Glutamatergic neuron (in vitro differentiated cells): ENCODE results near the gene EIF4E3. TPM values are rescaled to one million over a fixed set of nuclear protein-coding genes. Genes with fewer than 3 reads are reported as not detected.

Experiments
- DNase-seq: peaks from one replicate; pipeline ENCODE4 v3.0.0; 2022
- H3K27ac Mint-ChIP-seq: one replicate; pipeline ENCODE4 v1.8.0; 2020; ENCODE audit warnings: mild to moderate bottlenecking, mixed read lengths, inconsistent platforms; ENCODE audit not compliant: unreplicated experiment
- H3K27me3 Mint-ChIP-seq: one replicate; pipeline ENCODE4 v1.8.0; 2020; ENCODE audit warnings: mild to moderate bottlenecking, moderate library complexity, mixed read lengths, inconsistent platforms; ENCODE audit not compliant: unreplicated experiment
- H3K36me3 Mint-ChIP-seq: one replicate; pipeline ENCODE4 v1.8.0; 2020; ENCODE audit warnings: mild to moderate bottlenecking, mixed read lengths, inconsistent platforms; ENCODE audit not compliant: unreplicated experiment
- H3K4me1 Mint-ChIP-seq: one replicate; pipeline ENCODE4 v1.8.0; 2020; ENCODE audit warnings: mild to moderate bottlenecking, low read depth, mixed read lengths, inconsistent platforms; ENCODE audit not compliant: unreplicated experiment
- H3K4me3 Mint-ChIP-seq: one replicate; pipeline ENCODE4 v1.8.0; 2020; ENCODE audit warnings: mild to moderate bottlenecking, mixed read lengths, inconsistent platforms; ENCODE audit not compliant: unreplicated experiment
- H3K9me3 Mint-ChIP-seq: one replicate; pipeline ENCODE4 v1.8.0; 2020; ENCODE audit warnings: mild to moderate bottlenecking, moderate library complexity, mixed read lengths, inconsistent platforms; ENCODE audit not compliant: unreplicated experiment
- total RNA-seq: library from RNA; stranded (reverse); fragmentation: NEBNext Ultra II Directional; extraction: Animal tissue kit (Norgen Biotek cat#: 25700); gene quantifications from one replicate; pipeline ENCODE4 v1.2.1, GENCODE V29; 2021; ENCODE audit not compliant: unreplicated experiment
- TF ChIP-seq, protein P1 (sequence below): fragments of 200-600 bp; sonication (generic); IDR thresholded peaks from one replicate; pipeline ENCODE4 v1.5.0; 2021; ENCODE audit not compliant: partially characterized antibody, unreplicated experiment

EIF4E3 gene
- total RNA-seq, 1 donor from 2014 or later: 21.9 TPM

DNA sequence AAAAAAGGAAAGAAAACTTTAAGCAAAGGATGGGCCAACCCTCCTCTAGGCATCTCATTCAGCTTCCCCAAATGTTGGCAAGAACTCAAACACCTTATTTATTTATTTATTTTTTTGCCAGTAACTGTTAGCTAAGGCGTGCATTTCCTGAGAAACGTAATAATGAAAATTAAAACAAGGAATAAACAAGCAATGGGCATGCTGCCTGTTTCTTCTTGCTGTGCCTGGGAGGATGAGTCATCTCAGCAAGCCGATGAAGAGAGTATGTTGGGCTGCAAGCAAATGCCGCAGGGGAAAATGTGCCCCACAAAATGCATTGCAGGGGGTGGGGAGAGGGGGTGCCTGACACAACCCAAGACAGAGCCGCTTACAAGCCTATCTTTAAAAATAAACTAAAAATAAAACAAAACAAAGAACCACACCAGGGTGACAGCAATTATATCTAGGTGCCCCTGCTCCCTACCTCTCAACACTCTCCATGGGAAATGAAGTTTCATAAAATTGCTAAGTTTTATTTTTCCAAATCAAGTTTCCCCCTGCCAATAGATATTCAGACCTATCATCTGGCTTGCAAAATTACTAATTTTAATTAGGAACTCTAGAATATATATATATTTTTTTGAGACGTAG lies 40.3 kb downstream of the EIF4E3 start:
- no peak for DNase-seq
- peaks cover 5% of the 10 kb centered on the region for H3K36me3 Mint-ChIP-seq
- peak overlapping the region; percentile 10 for H3K4me3 Mint-ChIP-seq
- no peaks in the 10 kb centered on the region for H3K27me3 Mint-ChIP-seq
- no peaks in the 10 kb centered on the region for H3K9me3 Mint-ChIP-seq
- H3K4me1 Mint-ChIP-seq: peaks cover 18% of the 10 kb centered on the region
- TF ChIP-seq, protein P1, sequence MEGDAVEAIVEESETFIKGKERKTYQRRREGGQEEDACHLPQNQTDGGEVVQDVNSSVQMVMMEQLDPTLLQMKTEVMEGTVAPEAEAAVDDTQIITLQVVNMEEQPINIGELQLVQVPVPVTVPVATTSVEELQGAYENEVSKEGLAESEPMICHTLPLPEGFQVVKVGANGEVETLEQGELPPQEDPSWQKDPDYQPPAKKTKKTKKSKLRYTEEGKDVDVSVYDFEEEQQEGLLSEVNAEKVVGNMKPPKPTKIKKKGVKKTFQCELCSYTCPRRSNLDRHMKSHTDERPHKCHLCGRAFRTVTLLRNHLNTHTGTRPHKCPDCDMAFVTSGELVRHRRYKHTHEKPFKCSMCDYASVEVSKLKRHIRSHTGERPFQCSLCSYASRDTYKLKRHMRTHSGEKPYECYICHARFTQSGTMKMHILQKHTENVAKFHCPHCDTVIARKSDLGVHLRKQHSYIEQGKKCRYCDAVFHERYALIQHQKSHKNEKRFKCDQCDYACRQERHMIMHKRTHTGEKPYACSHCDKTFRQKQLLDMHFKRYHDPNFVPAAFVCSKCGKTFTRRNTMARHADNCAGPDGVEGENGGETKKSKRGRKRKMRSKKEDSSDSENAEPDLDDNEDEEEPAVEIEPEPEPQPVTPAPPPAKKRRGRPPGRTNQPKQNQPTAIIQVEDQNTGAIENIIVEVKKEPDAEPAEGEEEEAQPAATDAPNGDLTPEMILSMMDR: no peak
- H3K27ac Mint-ChIP-seq: peak overlapping the region; percentile 35

DNA sequence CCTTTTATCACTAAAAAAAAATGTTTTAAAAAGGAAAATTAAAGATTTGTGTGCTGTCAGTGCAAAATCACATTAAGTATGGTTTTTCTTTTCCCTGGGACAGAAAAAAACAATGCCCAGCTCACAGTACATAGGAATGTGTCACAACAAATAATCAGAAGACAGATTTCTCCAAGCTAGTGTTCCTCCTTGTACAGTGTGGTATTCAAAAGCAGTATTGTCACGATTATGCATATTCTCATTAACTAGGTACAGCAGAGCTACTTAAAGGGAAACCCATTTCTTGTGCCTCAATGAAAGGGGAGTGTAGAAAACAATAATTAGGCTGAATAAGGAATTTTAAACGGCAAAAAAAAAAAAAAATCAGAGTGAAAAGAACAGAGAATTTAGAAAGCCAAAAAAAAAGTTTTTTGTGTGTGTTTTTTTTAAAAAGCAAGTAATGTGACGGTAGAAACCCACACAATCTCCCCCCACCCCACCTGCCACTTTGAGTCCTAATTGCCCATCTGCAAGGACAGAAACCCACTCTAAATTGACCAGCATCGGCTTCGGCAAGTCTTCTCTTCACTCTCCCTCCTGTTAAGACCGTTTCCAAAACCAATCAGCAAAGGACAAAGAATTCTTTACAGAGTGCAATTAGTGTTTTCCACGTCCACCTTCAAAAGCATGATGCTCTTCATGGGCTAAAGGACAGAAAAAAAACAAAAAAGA lies 41.0 kb downstream of the EIF4E3 start:
- TF ChIP-seq, protein P1: no peak
- Mint-ChIP-seq H3K4me3 (peak overlapping the region; percentile 10), H3K4me1 (peaks cover 18% of the 10 kb centered on the region), H3K27ac (peak overlapping the region; percentile 35), H3K27me3 (no peaks in the 10 kb centered on the region), H3K36me3 (peaks cover 5% of the 10 kb centered on the region), H3K9me3 (no peaks in the 10 kb centered on the region)
- DNase-seq: no peak

DNA sequence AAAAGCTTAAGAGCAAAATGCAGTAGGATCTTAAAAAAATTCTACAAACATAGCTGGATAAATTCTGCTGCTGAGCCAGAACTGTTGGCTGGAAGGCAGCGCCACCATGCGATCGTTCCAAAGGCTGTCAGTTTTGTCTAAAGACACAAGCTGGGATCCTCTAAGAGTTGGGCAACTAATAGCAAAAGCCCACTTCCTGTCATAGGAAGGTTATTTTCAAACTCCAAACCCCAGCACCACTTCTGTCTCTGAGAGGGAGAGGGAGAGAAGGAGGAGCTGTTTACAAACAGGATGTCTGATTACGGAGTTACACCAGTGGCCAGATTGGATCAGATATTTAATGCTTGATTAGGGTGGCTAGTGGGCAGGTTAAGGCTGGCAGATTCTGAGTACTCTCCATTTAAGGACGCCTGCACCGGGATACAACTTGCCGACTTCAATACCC lies 44.0 kb downstream of the EIF4E3 start:
- H3K4me3 Mint-ChIP-seq: no peak overlapping the region
- no peaks in the 10 kb centered on the region for H3K36me3 Mint-ChIP-seq
- H3K9me3 Mint-ChIP-seq: no peaks in the 10 kb centered on the region
- H3K4me1 Mint-ChIP-seq: peaks cover 27% of the 10 kb centered on the region
- no peak overlapping the region for H3K27ac Mint-ChIP-seq
- no peaks in the 10 kb centered on the region for H3K27me3 Mint-ChIP-seq
- DNase-seq: peak; percentile 75
- TF ChIP-seq, protein P1: peak; percentile 74

DNA sequence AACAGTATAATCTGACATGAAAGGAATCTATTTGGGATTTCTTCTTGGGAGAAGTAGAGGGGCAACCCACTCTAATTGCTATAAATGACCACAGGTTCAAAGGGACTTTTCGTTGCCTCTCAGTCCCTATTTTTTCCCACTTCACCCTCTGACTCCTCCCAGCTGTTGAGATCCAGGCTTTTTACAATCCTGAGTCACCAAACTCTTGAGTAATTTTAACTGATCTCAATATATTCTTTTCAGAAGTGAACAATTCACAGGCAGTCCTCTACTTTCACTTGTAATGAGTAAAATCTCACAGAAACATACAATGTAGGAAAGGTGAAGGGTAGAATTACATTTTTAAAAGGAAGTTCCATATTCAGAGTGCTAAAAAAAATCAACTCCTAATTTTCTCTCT lies 44.6 kb downstream of the EIF4E3 start:
- Mint-ChIP-seq H3K9me3 (no peaks in the 10 kb centered on the region), H3K27me3 (no peaks in the 10 kb centered on the region), H3K4me3 (no peak overlapping the region), H3K4me1 (peaks cover 27% of the 10 kb centered on the region), H3K36me3 (no peaks in the 10 kb centered on the region), H3K27ac (no peak overlapping the region)
- DNase-seq: no peak
- TF ChIP-seq, protein P1: no peak

DNA sequence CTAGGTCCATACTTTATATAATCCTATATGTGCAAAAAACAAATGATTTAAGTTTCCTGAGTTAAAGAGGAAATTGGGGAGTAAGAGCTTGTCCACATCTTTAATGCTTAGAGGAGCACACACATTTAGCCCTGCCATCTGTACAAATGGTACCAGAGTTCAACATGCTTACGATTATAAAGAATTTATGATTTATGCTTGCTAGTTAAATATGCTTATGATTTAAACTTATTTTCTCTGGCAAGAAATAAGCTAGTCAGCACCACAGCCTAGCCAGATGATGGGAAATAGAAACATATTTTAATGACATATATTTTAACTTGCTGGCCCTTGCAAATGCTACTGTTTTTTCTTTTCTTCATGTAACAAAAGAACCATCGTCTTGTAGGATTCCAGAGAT lies 48.3 kb downstream of the EIF4E3 start:
- H3K9me3 Mint-ChIP-seq: peaks cover 4% of the 10 kb centered on the region
- no peak overlapping the region for H3K4me3 Mint-ChIP-seq
- H3K4me1 Mint-ChIP-seq: peaks cover 30% of the 10 kb centered on the region
- no peak overlapping the region for H3K27ac Mint-ChIP-seq
- TF ChIP-seq, protein P1: no peak
- peaks cover 3% of the 10 kb centered on the region for H3K27me3 Mint-ChIP-seq
- no peak for DNase-seq
- H3K36me3 Mint-ChIP-seq: no peaks in the 10 kb centered on the region
